AG09319 (cell line): ENCODE measurements around the gene PCDHGA12.
A peak's percentile ranks its signal among the peaks of the same experiment; 100 is the strongest.
"Not testable (repeated sequence)": the region's sequence is repeated elsewhere in the genome, so short reads cannot be mapped to it uniquely, and the experiment has no call there.

Experiments used
- DNase-seq: peaks from one replicate; pipeline ENCODE4 v3.0.0-alpha.2; 2010; ENCODE audit warnings: low read depth; ENCODE audit errors: extremely low read depth
- CTCF ChIP-seq: IDR thresholded peaks from 2 replicates; pipeline ENCODE4 v1.5.1; 2011; ENCODE audit warnings: low read depth, mild to moderate bottlenecking, inconsistent platforms, low read length, moderate library complexity

Gene PCDHGA12

GRCh38 chr5:141430332-141431113 lies at the start of gene PCDHGA12:
Gene PCDHGA12, plus strand, starts transcription at chr5:141430507. Its CDS starts 253 bp downstream, at chr5:141430760.
- peak; percentile 39 for TF ChIP-seq CTCF
- DNase-seq, result peak; percentile 55

- no peak for DNase-seq
These were observed 47.6 kb upstream of the PCDHGA12 start, which contains the start of gene PCDHGA7 for GRCh38 chr5:141382469-141383294. Gene PCDHGA7, plus strand, starts transcription at chr5:141382742. Its CDS starts 158 bp downstream, at chr5:141382900.

DNA sequence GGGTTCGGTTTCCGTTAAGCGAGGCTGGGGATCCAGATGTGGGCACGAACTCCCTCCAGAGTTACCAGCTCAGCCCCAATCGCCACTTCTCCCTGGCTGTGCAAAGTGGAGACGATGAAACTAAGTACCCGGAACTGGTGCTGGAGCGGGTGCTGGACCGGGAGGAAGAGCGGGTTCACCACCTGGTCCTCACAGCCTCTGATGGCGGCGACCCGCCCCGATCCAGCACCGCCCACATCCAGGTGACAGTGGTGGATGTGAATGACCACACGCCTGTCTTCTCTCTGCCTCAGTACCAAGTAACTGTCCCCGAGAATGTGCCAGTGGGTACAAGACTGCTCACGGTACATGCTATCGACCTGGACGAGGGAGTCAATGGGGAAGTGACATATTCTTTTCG lies 47.0 kb upstream of the PCDHGA12 start:
- DNase-seq, result no peak
- TF ChIP-seq CTCF, result no peak

More at GRCh38 chr5:141382469-141383294, 47.6 kb upstream of the PCDHGA12 start, which contains the start of gene PCDHGA7:
- TF ChIP-seq CTCF, result peak; percentile 32

GRCh38 chr5:141384471-141385267 lies 45.6 kb upstream of the PCDHGA12 start:
- TF ChIP-seq CTCF, result no peak
- DNase-seq, result no peak

DNA sequence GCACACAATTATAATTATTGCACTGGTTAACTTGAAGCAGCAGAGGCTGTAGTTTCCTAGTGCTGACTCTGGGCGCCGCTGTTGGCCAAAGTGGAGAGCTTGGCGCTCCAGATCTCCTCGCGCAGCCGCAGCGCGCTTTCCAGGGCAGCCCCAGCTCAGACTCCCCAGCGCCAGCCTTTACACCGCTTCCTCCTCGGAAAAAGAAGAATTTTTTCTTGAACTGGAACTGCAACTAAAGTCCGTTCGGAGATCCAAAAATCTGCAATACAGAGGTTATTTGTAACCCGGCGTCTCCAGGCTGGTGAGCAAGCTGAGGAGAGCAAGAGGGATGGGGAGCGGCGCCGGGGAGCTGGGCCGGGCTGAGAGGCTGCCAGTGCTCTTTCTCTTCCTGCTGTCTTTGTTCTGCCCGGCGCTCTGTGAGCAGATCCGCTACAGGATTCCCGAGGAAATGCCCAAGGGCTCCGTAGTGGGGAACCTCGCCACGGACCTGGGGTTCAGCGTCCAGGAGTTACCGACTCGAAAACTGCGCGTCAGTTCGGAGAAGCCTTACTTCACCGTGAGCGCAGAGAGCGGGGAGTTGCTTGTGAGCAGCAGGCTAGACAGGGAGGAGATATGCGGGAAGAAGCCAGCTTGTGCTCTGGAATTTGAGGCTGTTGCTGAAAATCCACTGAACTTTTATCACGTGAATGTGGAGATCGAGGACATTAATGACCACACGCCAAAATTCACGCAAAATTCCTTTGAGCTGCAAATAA lies 42.6 kb upstream of the PCDHGA12 start, which contains the start of gene PCDHGB4:
PCDHGB4 (plus strand) TSS at position 142 of the 755 bp plus-strand sequence; CDS start at position 329, 187 bp downstream.
- TF ChIP-seq CTCF, result peak; percentile 43
- not testable (repeated sequence) for DNase-seq

DNA sequence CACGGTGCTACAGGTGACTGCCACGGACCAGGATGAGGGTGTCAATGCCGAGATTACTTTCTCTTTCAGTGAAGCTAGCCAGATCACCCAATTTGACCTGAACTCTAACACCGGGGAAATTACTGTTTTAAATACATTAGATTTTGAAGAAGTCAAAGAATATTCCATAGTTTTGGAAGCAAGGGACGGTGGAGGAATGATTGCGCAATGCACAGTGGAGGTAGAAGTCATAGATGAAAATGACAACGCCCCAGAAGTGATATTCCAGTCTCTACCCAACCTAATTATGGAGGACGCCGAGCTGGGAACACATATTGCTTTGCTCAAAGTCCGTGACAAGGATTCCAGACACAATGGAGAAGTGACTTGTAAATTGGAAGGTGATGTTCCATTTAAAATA lies 41.6 kb upstream of the PCDHGA12 start:
- TF ChIP-seq CTCF, result no peak
- no peak for DNase-seq
